Body of pancreas (tissue), 4 donors: Measurements from ENCODE around the gene HECTD1.

Experiments
- CTCF ChIP-seq, 7 experiments: fragments of 450-650 bp in 4 of 7; fragments of 200-600 bp in 3 of 7; sonication (generic) in 3 of 7; IDR thresholded peaks; one replicate each; pipeline ENCODE4 v1.5.1; 2016 to 2019; ENCODE audit warnings: antibody characterized with exemption in 7 of 7
- POLR2A ChIP-seq, 3 donors: fragments of 450-650 bp; IDR thresholded peaks; one replicate each; pipeline ENCODE4 v1.6.1; 2016; ENCODE audit warnings: antibody characterized with exemption in 3 of 3, mild to moderate bottlenecking in 2 of 3

GRCh38 chr14:31203414-31203742 is 4.2 kb downstream of the HECTD1 start:
- TF ChIP-seq CTCF (IDR thresholded peaks at IDR 0.05) (no peak), POLR2A (IDR thresholded peaks at IDR 0.05) (no peak)
